Endothelial cell of umbilical vein (primary cell): ENCODE measurements around the gene WNT9B. TPM values are rescaled to one million over a fixed set of nuclear protein-coding genes. Genes with fewer than 3 reads are reported as not detected.

ENCODE experiments used
- BruUV-seq: library from RNA; stranded (reverse); fragments of 400-500 nt; replicated peaks from 2 replicates; lab custom pipeline; 2021; lab: Mats Ljungman, UMichigan
- CTCF ChIA-PET: fragments of 300-600, 350-600 bp; sonication (Branson Sonifier 250); formaldehyde crosslinking; loops from one replicate; lab custom pipeline; 2021; ENCODE audit warnings: antibody characterized with exemption, inconsistent platforms; lab: Charles Lee
- POLR2A ChIA-PET: fragments of 300-600, 350-600 bp; sonication (Branson Sonifier 250); formaldehyde crosslinking; loops from one replicate; lab custom pipeline; 2021; ENCODE audit warnings: antibody characterized with exemption, inconsistent platforms; lab: Charles Lee
- DNase-seq: peaks from one replicate; pipeline ENCODE4 v3.0.0-alpha.2; 2011; ENCODE audit warnings: low read depth, low spot score
- FAIRE-seq: peaks from 2 replicates; lab custom pipeline; 2011; peaks lifted over from hg19 to GRCh38; lab: Jason Lieb, UNC
- H2AFZ ChIP-seq: 2 replicates; pipeline ENCODE4 v1.6.0; 2012; ENCODE audit warnings: low read depth, low read length, control low read depth, inconsistent platforms
- H3K27ac ChIP-seq: 2 replicates; pipeline ENCODE4 v1.5.1; 2011; ENCODE audit warnings: low read depth, mild to moderate bottlenecking, control low read depth, low read length, moderate library complexity; ENCODE audit not compliant: insufficient read depth
- H3K27me3 ChIP-seq, 2 experiments: 2 replicates each; pipeline versions ENCODE4 v1.6.0 to v1.6.1; 2011; ENCODE audit warnings: low read length in 2 of 2, mixed read lengths in 1 of 2; ENCODE audit not compliant: control insufficient read depth in 2 of 2, insufficient read depth in 2 of 2
- H3K36me3 ChIP-seq, 2 experiments: 2 replicates in 1 of 2; 3 replicates in 1 of 2; pipeline ENCODE4 v1.5.1; 2011; ENCODE audit warnings: low read length in 2 of 2, mild to moderate bottlenecking in 1 of 2, moderate library complexity in 1 of 2; ENCODE audit not compliant: control insufficient read depth in 2 of 2, insufficient read depth in 2 of 2; ENCODE audit errors: extremely low read depth in 1 of 2
- H3K4me1 ChIP-seq: 3 replicates; pipeline ENCODE4 v1.5.1; 2011; ENCODE audit warnings: mild to moderate bottlenecking, low read length; ENCODE audit not compliant: control insufficient read depth, insufficient read depth; ENCODE audit errors: extremely low read depth
- H3K4me2 ChIP-seq: 2 replicates; pipeline ENCODE4 v1.6.1; 2011; ENCODE audit warnings: low read length, control low read depth, mixed read lengths; ENCODE audit not compliant: insufficient read depth
- H3K4me3 ChIP-seq, 3 experiments: fragments of 200-600 bp in 1 of 3; sonication (generic), shearing (Covaris generic) in 1 of 3; replicated peaks in 1 of 3; 2 replicates each; pipeline ENCODE4 v1.5.1; 2011 to 2016; ENCODE audit warnings: control low read depth in 3 of 3, low read length in 3 of 3, mild to moderate bottlenecking in 2 of 3, inconsistent platforms in 1 of 3, low read depth in 1 of 3, moderate library complexity in 1 of 3; ENCODE audit not compliant: insufficient read depth in 1 of 3
- H3K79me2 ChIP-seq: 2 replicates; pipeline ENCODE4 v1.6.0; 2012; ENCODE audit warnings: low read length, inconsistent platforms; ENCODE audit not compliant: control insufficient read depth, insufficient read depth
- H3K9ac ChIP-seq: replicated peaks from 2 replicates; pipeline ENCODE3; 2011; ENCODE audit warnings: low read length, control low read depth; ENCODE audit not compliant: insufficient read depth; ENCODE audit errors: extremely low read depth
- H3K9me1 ChIP-seq: replicated peaks from 3 replicates; pipeline ENCODE4 v1.6.0; 2011; ENCODE audit warnings: mild to moderate bottlenecking, low read length; ENCODE audit not compliant: control insufficient read depth, insufficient read depth; ENCODE audit errors: extremely low read depth
- H3K9me3 ChIP-seq: replicated peaks from 2 replicates; pipeline ENCODE4 v1.5.1; 2012; ENCODE audit warnings: low read length, inconsistent platforms; ENCODE audit not compliant: control insufficient read depth, insufficient read depth
- H4K20me1 ChIP-seq: replicated peaks from 2 replicates; pipeline ENCODE3; 2011; ENCODE audit warnings: mild to moderate bottlenecking, low read length; ENCODE audit not compliant: control insufficient read depth, insufficient read depth; ENCODE audit errors: extremely low read depth
- CTCF ChIP-seq, 2 donors: IDR thresholded peaks; 1 replicate in 1 of 2; 2 replicates in 1 of 2; pipeline ENCODE4 v1.5.1; 2011; ENCODE audit warnings: low read length in 2 of 2, mild to moderate bottlenecking in 2 of 2, moderate library complexity in 2 of 2, control low read depth in 1 of 2, inconsistent platforms in 1 of 2, low read depth in 1 of 2; ENCODE audit not compliant: insufficient read depth in 1 of 2; ENCODE audit errors: extremely low read depth in 1 of 2
- EZH2 ChIP-seq: IDR thresholded peaks from 2 replicates; pipeline ENCODE4 v1.6.1; 2012; ENCODE audit warnings: borderline replicate concordance, low read depth, mild to moderate bottlenecking, moderate library complexity, low read length, inconsistent platforms; ENCODE audit not compliant: severe bottlenecking
- FOS ChIP-seq: IDR thresholded peaks from 2 replicates; pipeline ENCODE4 v1.6.1; 2011; ENCODE audit warnings: mild to moderate bottlenecking, low read length, moderate library complexity, borderline replicate concordance; ENCODE audit not compliant: insufficient read depth
- GATA2 ChIP-seq: IDR thresholded peaks from 2 replicates; pipeline ENCODE4 v1.7.0; 2011; ENCODE audit warnings: low read depth, mild to moderate bottlenecking, moderate library complexity, mixed read lengths, low read length; ENCODE audit not compliant: insufficient read length, insufficient read depth
- JUN ChIP-seq: IDR thresholded peaks from 2 replicates; pipeline ENCODE4 v1.6.1; 2011; ENCODE audit warnings: borderline replicate concordance, low read depth; ENCODE audit not compliant: insufficient read length, insufficient read depth
- MAX ChIP-seq: IDR thresholded peaks from 2 replicates; pipeline ENCODE4 v1.6.1; 2011; ENCODE audit not compliant: insufficient read depth, insufficient read length
- MYC ChIP-seq: IDR thresholded peaks from one replicate; pipeline ENCODE4 v1.6.1; 2011; ENCODE audit warnings: mild to moderate bottlenecking, low read depth, low read length
- POLR2A ChIP-seq: IDR thresholded peaks from 2 replicates; pipeline ENCODE4 v1.6.1; 2012; ENCODE audit warnings: low read depth, mild to moderate bottlenecking, control low read depth, low read length
- POLR2AphosphoS5 ChIP-seq: IDR thresholded peaks from 2 replicates; pipeline ENCODE4 v1.6.1; 2012; ENCODE audit warnings: low read depth, mild to moderate bottlenecking, control low read depth, low read length, moderate library complexity; ENCODE audit not compliant: insufficient read depth
- dilution Hi-C: fragments of 300-500 bp; cut with MboI; formaldehyde crosslinking; loops from one replicate; pipeline ENCODE4 v1.15.0; 2019; ENCODE audit warnings: low sequenced_read_pairs; ENCODE audit not compliant: extremely low pct_ligation_motif_present
- intact Hi-C: fragments of 100-400 bp; cut with micrococcal nuclease; formaldehyde crosslinking; loops from one replicate; pipeline ENCODE4 v1.10.0; 2022
- polyA plus RNA-seq, 4 experiments: library from polyadenylated mRNA; depleted of rRNA in 3 of 4; stranded (reverse) in 3 of 4; unstranded in 1 of 4; fragments of >200 nt; gene quantifications; 2 replicates each; pipeline versions ENCODE4 v1.2.1 to v1.2.3, GENCODE V29; 2011 to 2012; ENCODE audit warnings: missing spikeins in 1 of 4
- total RNA-seq: library from RNA; stranded (reverse); gene quantifications from 2 replicates; pipeline ENCODE4 v1.2.3, GENCODE V29; 2021

The WNT9B gene
- total and polyA plus RNA-seq, 2 donors (not counting 3 experiments of a cell fraction or from before 2014, with no cell fraction given) = not detected

DNA sequence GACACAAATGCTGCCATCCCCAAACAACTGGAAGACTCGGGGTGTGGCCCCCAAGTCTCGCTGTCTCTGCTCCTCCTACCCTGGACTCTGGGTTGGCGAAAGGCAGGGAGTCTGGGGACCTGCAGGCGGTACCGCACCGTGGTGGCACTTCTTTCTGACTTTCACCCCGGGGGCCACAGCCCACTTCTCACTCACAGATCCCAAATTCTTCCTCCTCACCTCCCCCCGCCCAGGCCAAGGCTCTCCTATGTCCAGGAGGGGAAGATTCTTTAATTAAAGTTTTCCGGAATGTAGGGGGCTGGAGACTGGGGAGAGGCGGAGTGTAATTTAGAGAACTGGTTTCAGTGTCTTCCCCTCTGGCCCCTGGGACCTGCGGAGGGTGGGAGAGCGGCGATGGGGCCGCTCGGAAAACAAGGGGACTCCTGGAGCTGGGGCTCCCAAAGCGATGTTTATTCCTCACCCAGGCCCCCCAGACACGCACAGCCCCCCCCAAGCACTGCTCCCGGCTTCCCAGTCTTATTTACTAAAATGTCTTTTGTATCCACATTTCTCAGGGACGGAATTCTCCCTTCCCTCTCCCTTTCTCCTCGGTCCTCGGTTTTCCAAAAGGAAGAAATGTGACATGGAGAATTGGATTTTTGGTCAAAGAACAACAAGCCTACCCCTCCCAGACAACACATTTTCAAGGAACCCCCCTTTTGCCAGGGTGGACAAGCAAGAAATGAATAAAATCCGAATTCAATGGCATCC is 34.1 kb upstream of the WNT9B start:
- Histone ChIP-seq H2AFZ (no peak overlapping the region), H4K20me1 (no peaks in the 10 kb centered on the region), H3K4me3 (no peak overlapping the region), H3K27me3 (peaks cover 62 to 71% of the 10 kb centered on the region in 2 experiments), H3K27ac (no peak overlapping the region), H3K4me2 (no peak overlapping the region), H3K9me3 (no peaks in the 10 kb centered on the region), H3K36me3 (no peaks in the 10 kb centered on the region), H3K9ac (no peak overlapping the region), H3K4me1 (no peaks in the 10 kb centered on the region), H3K79me2 (no peaks in the 10 kb centered on the region), H3K9me1 (no peaks in the 10 kb centered on the region)
- no TSS peak for BruUV-seq
- TF ChIP-seq JUN (no peak), MYC (no peak), MAX (no peak), GATA2 (no peak), FOS (no peak), EZH2 (no peak), POLR2AphosphoS5 (no peak), CTCF (IDR thresholded peaks at IDR 0.05; ENCODE audit: extremely low read depth in 1 of 2, insufficient read depth in 1 of 2, low read depth in 1 of 2, low read length in 2 of 2) (no peak), POLR2A (no peak)
- DNase-seq (no peak), FAIRE-seq (no peak)
- ChIA-PET CTCF (no interaction called here), POLR2A (no interaction called here)
- dilution Hi-C loops (no loop called here), intact Hi-C loops (no loop called here)
